Astrocyte (in vitro differentiated cells and primary cell): ENCODE data around the gene NUAK1. TPM values are rescaled to one million over a fixed set of nuclear protein-coding genes. Genes with fewer than 3 reads are reported as not detected.

Source experiments
- DNase-seq: peaks from one replicate; pipeline ENCODE4 v3.0.0-alpha.2; 2010; ENCODE audit warnings: low read depth
- FAIRE-seq: peaks from 2 replicates; lab custom pipeline; 2011; peaks lifted over from hg19 to GRCh38; lab: Jason Lieb, UNC
- H2AFZ ChIP-seq: 2 replicates; pipeline ENCODE4 v1.6.0; 2012; ENCODE audit warnings: low read depth, low read length, inconsistent platforms
- H3K27ac ChIP-seq: 2 replicates; pipeline ENCODE4 v1.5.1; 2011; ENCODE audit warnings: low read depth, low read length, inconsistent platforms
- H3K27me3 ChIP-seq: 2 replicates; pipeline ENCODE4 v1.6.0; 2011; ENCODE audit warnings: low read length, inconsistent platforms; ENCODE audit not compliant: insufficient read depth
- H3K36me3 ChIP-seq: 2 replicates; pipeline ENCODE4 v1.5.1; 2011; ENCODE audit warnings: low read length, inconsistent platforms; ENCODE audit not compliant: insufficient read depth
- H3K4me1 ChIP-seq: 2 replicates; pipeline ENCODE4 v1.5.1; 2011; ENCODE audit warnings: low read length, inconsistent platforms; ENCODE audit not compliant: insufficient read depth
- H3K4me2 ChIP-seq: 2 replicates; pipeline ENCODE4 v1.6.0; 2012; ENCODE audit warnings: low read length, inconsistent platforms
- H3K4me3 ChIP-seq: 2 replicates; pipeline ENCODE4 v1.5.1; 2011; ENCODE audit warnings: low read depth, mild to moderate bottlenecking, low read length, inconsistent platforms; ENCODE audit not compliant: insufficient read depth
- H3K79me2 ChIP-seq: 2 replicates; pipeline ENCODE4 v1.6.0; 2012; ENCODE audit warnings: mild to moderate bottlenecking, low read length, inconsistent platforms; ENCODE audit not compliant: insufficient read depth
- H3K9ac ChIP-seq: 2 replicates; pipeline ENCODE4 v1.6.0; 2012; ENCODE audit warnings: mild to moderate bottlenecking, low read length, inconsistent platforms
- H3K9me3 ChIP-seq: 2 replicates; pipeline ENCODE4 v1.5.1; 2012; ENCODE audit warnings: low read depth, mild to moderate bottlenecking, low read length, inconsistent platforms; ENCODE audit not compliant: insufficient read depth
- H4K20me1 ChIP-seq: 2 replicates; pipeline ENCODE4 v1.6.0; 2012; ENCODE audit warnings: low read length, inconsistent platforms; ENCODE audit not compliant: insufficient read depth
- H3K27ac Mint-ChIP-seq: one replicate; pipeline ENCODE4 v1.8.0; 2021; ENCODE audit warnings: mild to moderate bottlenecking, mixed read lengths; ENCODE audit not compliant: unreplicated experiment
- H3K27me3 Mint-ChIP-seq: one replicate; pipeline ENCODE4 v1.8.0; 2021; ENCODE audit warnings: low read depth, mixed read lengths; ENCODE audit not compliant: unreplicated experiment
- H3K36me3 Mint-ChIP-seq: one replicate; pipeline ENCODE4 v1.8.0; 2021; ENCODE audit warnings: low read depth, mixed read lengths; ENCODE audit not compliant: unreplicated experiment
- H3K4me1 Mint-ChIP-seq: one replicate; pipeline ENCODE4 v1.8.0; 2021; ENCODE audit warnings: low read depth, mixed read lengths; ENCODE audit not compliant: unreplicated experiment
- H3K4me3 Mint-ChIP-seq: one replicate; pipeline ENCODE4 v1.8.0; 2021; ENCODE audit warnings: mild to moderate bottlenecking, moderate library complexity, mixed read lengths; ENCODE audit not compliant: unreplicated experiment
- H3K9me3 Mint-ChIP-seq: one replicate; pipeline ENCODE4 v1.8.0; 2021; ENCODE audit warnings: mild to moderate bottlenecking, mixed read lengths; ENCODE audit not compliant: unreplicated experiment
- EZH2 ChIP-seq: IDR thresholded peaks from 2 replicates; pipeline ENCODE4 v1.6.1; 2012; ENCODE audit warnings: mild to moderate bottlenecking, low read length, inconsistent platforms; ENCODE audit not compliant: insufficient read depth
- total RNA-seq: library from RNA; stranded (reverse); gene quantifications from 2 replicates; pipeline ENCODE4 v1.2.1, GENCODE V29; 2021
- TF ChIP-seq, protein P1 (sequence below): IDR thresholded peaks from 2 replicates; pipeline ENCODE4 v1.5.1; 2011; ENCODE audit warnings: low read depth, mild to moderate bottlenecking, inconsistent platforms, low read length, moderate library complexity; ENCODE audit not compliant: insufficient read depth

The NUAK1 gene
- total RNA-seq, 1 donor from 2014 or later, result 94.0 TPM

DNA sequence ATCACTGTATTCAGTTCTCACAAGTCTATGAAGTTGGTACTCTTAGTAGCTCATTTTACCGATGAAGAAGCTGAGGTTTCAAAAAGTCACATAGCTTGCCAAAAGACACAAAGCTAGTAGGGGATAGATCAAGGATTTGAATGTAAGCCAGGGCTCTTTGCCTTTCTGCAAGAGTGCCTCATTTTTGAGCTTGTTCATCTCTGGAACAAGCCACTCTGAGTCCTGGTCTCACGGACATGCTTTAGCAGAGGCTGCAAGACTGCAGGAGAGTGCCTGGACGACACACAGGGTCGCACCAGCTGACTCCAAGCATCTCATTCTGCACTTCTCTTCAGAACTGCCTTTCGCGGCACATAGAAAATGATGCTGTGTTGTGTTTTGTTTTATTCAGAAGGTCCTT is 3.7 kb downstream of the NUAK1 start:
- H3K36me3 ChIP-seq, result no peaks in the 10 kb centered on the region

DNA sequence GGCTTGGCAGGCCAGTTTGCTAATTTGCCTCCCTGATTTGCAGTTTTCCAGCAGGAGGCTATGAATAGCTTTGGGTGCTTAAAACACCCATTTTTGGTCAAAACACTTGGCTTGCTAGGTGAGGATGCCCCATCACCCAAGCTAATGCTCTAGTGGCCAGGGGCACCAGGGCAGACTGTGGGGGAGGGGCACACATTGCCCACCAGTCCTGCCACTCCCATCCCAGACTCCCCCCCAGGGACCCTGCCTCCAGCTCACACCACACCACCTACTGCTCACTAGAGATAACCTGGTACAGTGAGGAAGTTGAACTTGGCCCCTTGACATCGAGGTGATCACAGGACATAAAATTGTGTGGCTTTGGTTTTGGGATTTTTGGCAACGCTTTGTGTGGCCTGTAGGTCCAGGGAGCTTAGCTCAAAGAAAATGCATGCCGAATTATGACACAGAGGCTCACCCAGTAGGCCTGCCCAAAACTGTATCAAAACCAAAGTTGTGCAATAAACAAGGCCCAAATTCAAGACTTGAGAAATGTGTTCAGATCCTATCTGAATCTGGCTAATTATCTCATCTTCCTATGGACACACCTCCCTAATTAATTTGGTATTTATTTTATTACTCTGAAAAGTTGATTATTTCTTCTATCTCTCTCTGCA is 4.3 kb downstream of the NUAK1 start:
- Histone ChIP-seq H3K79me2 (peaks cover 91% of the 10 kb centered on the region), H3K4me2 (peak overlapping the region; percentile 90)

More for the DNA sequence above, 3.7 kb downstream of the NUAK1 start:
- peaks cover 91% of the 10 kb centered on the region for H3K79me2 ChIP-seq
- H4K20me1 ChIP-seq, result peaks cover 61% of the 10 kb centered on the region
- no peaks in the 10 kb centered on the region for H3K9me3 ChIP-seq
- no peaks in the 10 kb centered on the region for H3K9me3 Mint-ChIP-seq
- peak overlapping the region; percentile 97 for H3K4me3 Mint-ChIP-seq
- H3K27me3 ChIP-seq, result no peaks in the 10 kb centered on the region
- peaks cover 53% of the 10 kb centered on the region for H3K4me1 Mint-ChIP-seq
- no peak for TF ChIP-seq EZH2
- TF ChIP-seq, protein P1, sequence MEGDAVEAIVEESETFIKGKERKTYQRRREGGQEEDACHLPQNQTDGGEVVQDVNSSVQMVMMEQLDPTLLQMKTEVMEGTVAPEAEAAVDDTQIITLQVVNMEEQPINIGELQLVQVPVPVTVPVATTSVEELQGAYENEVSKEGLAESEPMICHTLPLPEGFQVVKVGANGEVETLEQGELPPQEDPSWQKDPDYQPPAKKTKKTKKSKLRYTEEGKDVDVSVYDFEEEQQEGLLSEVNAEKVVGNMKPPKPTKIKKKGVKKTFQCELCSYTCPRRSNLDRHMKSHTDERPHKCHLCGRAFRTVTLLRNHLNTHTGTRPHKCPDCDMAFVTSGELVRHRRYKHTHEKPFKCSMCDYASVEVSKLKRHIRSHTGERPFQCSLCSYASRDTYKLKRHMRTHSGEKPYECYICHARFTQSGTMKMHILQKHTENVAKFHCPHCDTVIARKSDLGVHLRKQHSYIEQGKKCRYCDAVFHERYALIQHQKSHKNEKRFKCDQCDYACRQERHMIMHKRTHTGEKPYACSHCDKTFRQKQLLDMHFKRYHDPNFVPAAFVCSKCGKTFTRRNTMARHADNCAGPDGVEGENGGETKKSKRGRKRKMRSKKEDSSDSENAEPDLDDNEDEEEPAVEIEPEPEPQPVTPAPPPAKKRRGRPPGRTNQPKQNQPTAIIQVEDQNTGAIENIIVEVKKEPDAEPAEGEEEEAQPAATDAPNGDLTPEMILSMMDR, result no peak
- H3K36me3 Mint-ChIP-seq, result peaks cover 10% of the 10 kb centered on the region
- H3K4me2 ChIP-seq, result peak overlapping the region; percentile 90
- no peaks in the 10 kb centered on the region for H3K27me3 Mint-ChIP-seq
- peaks cover 59% of the 10 kb centered on the region for H3K4me1 ChIP-seq
- DNase-seq (peak; percentile 83), FAIRE-seq (no peak)
- peak overlapping the region; percentile 67 for H3K27ac Mint-ChIP-seq
- H3K27ac ChIP-seq, result peak overlapping the region; percentile 1
- peak overlapping the region; percentile 47 for H3K4me3 ChIP-seq
- H3K9ac ChIP-seq, result peak overlapping the region; percentile 95
- no peak overlapping the region for H2AFZ ChIP-seq

More for the DNA sequence above, 4.3 kb downstream of the NUAK1 start:
- peaks cover 10% of the 10 kb centered on the region for H3K36me3 Mint-ChIP-seq
- H3K27me3 Mint-ChIP-seq, result no peaks in the 10 kb centered on the region
- Histone ChIP-seq H3K9me3 (no peaks in the 10 kb centered on the region), H3K9ac (no peak overlapping the region), H3K36me3 (no peaks in the 10 kb centered on the region), H2AFZ (no peak overlapping the region), H4K20me1 (peaks cover 66% of the 10 kb centered on the region), H3K27me3 (no peaks in the 10 kb centered on the region), H3K27ac (no peak overlapping the region), H3K4me3 (no peak overlapping the region), H3K4me1 (peaks cover 58% of the 10 kb centered on the region)
- peaks cover 58% of the 10 kb centered on the region for H3K4me1 Mint-ChIP-seq
- FAIRE-seq (no peak), DNase-seq (no peak)
- H3K9me3 Mint-ChIP-seq, result no peaks in the 10 kb centered on the region
- H3K4me3 Mint-ChIP-seq, result peak overlapping the region; percentile 97
- no peak for TF ChIP-seq EZH2
- TF ChIP-seq, protein P1, result no peak
- peak overlapping the region; percentile 19 for H3K27ac Mint-ChIP-seq
